IPS-20b (cell line): ENCODE data around the gene CLASP2.
A peak's percentile ranks its signal among the peaks of the same experiment; 100 is the strongest.

Experiments used
- H3K27ac ChIP-seq: one replicate; pipeline ENCODE4 v1.5.1; 2013; ENCODE audit warnings: low read length
- H3K27me3 ChIP-seq: 2 replicates; pipeline ENCODE4 v1.6.1; 2013; ENCODE audit warnings: mild to moderate bottlenecking, low read length, inconsistent platforms; ENCODE audit not compliant: insufficient read depth
- H3K36me3 ChIP-seq: 2 replicates; pipeline ENCODE4 v1.6.1; 2013; ENCODE audit warnings: low read depth, mild to moderate bottlenecking, inconsistent platforms, low read length, moderate library complexity; ENCODE audit not compliant: insufficient read depth
- H3K4me1 ChIP-seq: 2 replicates; pipeline ENCODE4 v1.6.1; 2013; ENCODE audit warnings: mild to moderate bottlenecking, control low read depth, inconsistent platforms, low read length, moderate library complexity; ENCODE audit not compliant: insufficient read depth
- H3K4me3 ChIP-seq: 2 replicates; pipeline ENCODE4 v1.5.1; 2013; ENCODE audit warnings: mild to moderate bottlenecking, low read length, inconsistent platforms
- H3K9ac ChIP-seq: 2 replicates; pipeline ENCODE4 v1.6.1; 2013; ENCODE audit warnings: low read depth, mild to moderate bottlenecking, inconsistent platforms, low read length, moderate library complexity
- H3K9me3 ChIP-seq: 2 replicates; pipeline ENCODE4 v1.6.1; 2013; ENCODE audit warnings: mild to moderate bottlenecking, low read depth, low read length, inconsistent platforms; ENCODE audit not compliant: insufficient read depth

Gene CLASP2

GRCh38 chr3:33722626-33723370 is 4.7 kb upstream of the CLASP2 start:
- H3K9me3 ChIP-seq = no peaks in the 10 kb centered on the region
- H3K27ac ChIP-seq = no peak overlapping the region
- no peaks in the 10 kb centered on the region for H3K36me3 ChIP-seq
- no peaks in the 10 kb centered on the region for H3K4me1 ChIP-seq
- H3K27me3 ChIP-seq = no peaks in the 10 kb centered on the region
- H3K9ac ChIP-seq = no peak overlapping the region
- no peak overlapping the region for H3K4me3 ChIP-seq

DNA sequence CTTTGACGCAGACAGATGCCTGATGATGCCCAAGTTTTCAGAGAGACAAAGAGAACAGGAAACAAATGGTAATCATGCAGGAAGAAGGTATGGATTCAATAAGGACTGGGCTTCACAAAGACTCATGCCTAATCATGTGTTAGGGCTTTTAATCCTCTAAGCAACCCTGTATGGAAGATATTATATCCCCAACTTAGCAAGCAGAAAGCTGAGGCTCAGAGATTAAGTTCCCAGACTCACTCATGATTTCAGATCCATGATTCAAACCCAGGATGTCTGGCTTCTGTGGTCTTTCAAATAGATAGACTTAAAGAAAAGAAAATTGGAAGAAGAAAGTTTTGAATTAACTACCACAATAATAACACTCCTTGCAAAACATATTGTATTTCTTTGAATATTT is 4.1 kb upstream of the CLASP2 start:
- Histone ChIP-seq H3K4me1 (no peaks in the 10 kb centered on the region), H3K27ac (no peak overlapping the region), H3K9ac (no peak overlapping the region), H3K9me3 (no peaks in the 10 kb centered on the region), H3K36me3 (no peaks in the 10 kb centered on the region), H3K27me3 (no peaks in the 10 kb centered on the region), H3K4me3 (no peak overlapping the region)

- Histone ChIP-seq H3K9me3 (no peaks in the 10 kb centered on the region), H3K36me3 (no peaks in the 10 kb centered on the region), H3K4me3 (peak overlapping the region; percentile 98), H3K27ac (no peak overlapping the region), H3K9ac (peak overlapping the region; percentile 87; the same call in 1 of the 2 replicates), H3K27me3 (no peaks in the 10 kb centered on the region), H3K4me1 (peaks cover 9% of the 10 kb centered on the region; the same call in 1 of the 2 replicates)
Measured at GRCh38 chr3:33718595-33718907, 497 bp upstream of the CLASP2 start.

GRCh38 chr3:33717616-33717865 is 513 bp downstream of the CLASP2 start:
- Histone ChIP-seq H3K9me3 (no peaks in the 10 kb centered on the region), H3K9ac (peak overlapping the region; percentile 87), H3K36me3 (no peaks in the 10 kb centered on the region), H3K4me3 (peak overlapping the region; percentile 98), H3K27me3 (no peaks in the 10 kb centered on the region), H3K27ac (no peak overlapping the region), H3K4me1 (peaks cover 9% of the 10 kb centered on the region; the same call in 1 of the 2 replicates)

GRCh38 chr3:33716227-33716626 is 1.8 kb downstream of the CLASP2 start:
- Histone ChIP-seq H3K36me3 (no peaks in the 10 kb centered on the region), H3K9ac (peak overlapping the region; percentile 87; the same call in 1 of the 2 replicates), H3K4me1 (peaks cover 9% of the 10 kb centered on the region; the same call in 1 of the 2 replicates), H3K27ac (no peak overlapping the region), H3K27me3 (no peaks in the 10 kb centered on the region), H3K9me3 (no peaks in the 10 kb centered on the region), H3K4me3 (peak overlapping the region; percentile 98)

GRCh38 chr3:33711100-33711499 is 7.0 kb downstream of the CLASP2 start:
- Histone ChIP-seq H3K27me3 (no peaks in the 10 kb centered on the region), H3K9ac (no peak overlapping the region), H3K27ac (no peak overlapping the region), H3K4me1 (peaks cover 3% of the 10 kb centered on the region; the same call in 1 of the 2 replicates), H3K4me3 (no peak overlapping the region), H3K36me3 (no peaks in the 10 kb centered on the region), H3K9me3 (no peaks in the 10 kb centered on the region)

GRCh38 chr3:33706056-33706455 is 12.0 kb downstream of the CLASP2 start:
- peaks cover 22% of the 10 kb centered on the region for H3K9me3 ChIP-seq
- 0 out of 2 replicates have a peak, but pooled peaks cover 6% of the 10 kb centered on the region for H3K36me3 ChIP-seq
- H3K9ac ChIP-seq = no peak overlapping the region
- H3K4me3 ChIP-seq = no peak overlapping the region
- H3K4me1 ChIP-seq = no peaks in the 10 kb centered on the region
- no peak overlapping the region for H3K27ac ChIP-seq
- no peaks in the 10 kb centered on the region for H3K27me3 ChIP-seq

GRCh38 chr3:33704891-33705290 is 13.2 kb downstream of the CLASP2 start:
- Histone ChIP-seq H3K9me3 (peaks cover 22% of the 10 kb centered on the region), H3K4me3 (no peak overlapping the region), H3K36me3 (0 out of 2 replicates have a peak, but pooled peaks cover 6% of the 10 kb centered on the region), H3K9ac (no peak overlapping the region), H3K27me3 (no peaks in the 10 kb centered on the region), H3K4me1 (no peaks in the 10 kb centered on the region), H3K27ac (no peak overlapping the region)

DNA sequence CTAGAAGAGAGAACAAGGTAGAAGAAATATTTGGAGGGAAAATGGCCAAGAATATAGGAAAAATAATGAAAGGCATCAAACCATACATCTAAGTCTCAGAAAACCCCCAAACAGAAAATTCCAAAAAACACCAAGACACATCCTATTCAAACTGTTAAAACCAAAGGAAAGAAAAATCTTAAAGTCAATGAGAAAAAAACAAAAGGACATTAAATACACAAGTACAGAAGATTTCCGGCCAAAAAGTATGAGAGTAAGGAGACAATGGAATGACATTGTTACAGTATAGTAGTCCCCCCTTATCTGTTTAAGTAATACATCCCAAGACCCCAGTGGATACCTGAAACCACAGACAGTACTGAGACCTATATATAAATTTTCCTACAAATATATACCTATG is 18.8 kb downstream of the CLASP2 start:
- Histone ChIP-seq H3K36me3 (0 out of 2 replicates have a peak, but pooled peaks cover 6% of the 10 kb centered on the region), H3K9me3 (peaks cover 24% of the 10 kb centered on the region), H3K27me3 (no peaks in the 10 kb centered on the region), H3K27ac (no peak overlapping the region), H3K4me3 (no peak overlapping the region), H3K4me1 (no peaks in the 10 kb centered on the region), H3K9ac (no peak overlapping the region)

- H3K4me3 ChIP-seq = no peak overlapping the region
- H3K36me3 ChIP-seq = peaks cover 4% of the 10 kb centered on the region; the same call in 1 of the 2 replicates
- H3K4me1 ChIP-seq = no peaks in the 10 kb centered on the region
- H3K9me3 ChIP-seq = peaks cover 8% of the 10 kb centered on the region
- no peak overlapping the region for H3K27ac ChIP-seq
- no peaks in the 10 kb centered on the region for H3K27me3 ChIP-seq
- no peak overlapping the region for H3K9ac ChIP-seq
Measured at GRCh38 chr3:33694944-33695343, 23.1 kb downstream of the CLASP2 start.

DNA sequence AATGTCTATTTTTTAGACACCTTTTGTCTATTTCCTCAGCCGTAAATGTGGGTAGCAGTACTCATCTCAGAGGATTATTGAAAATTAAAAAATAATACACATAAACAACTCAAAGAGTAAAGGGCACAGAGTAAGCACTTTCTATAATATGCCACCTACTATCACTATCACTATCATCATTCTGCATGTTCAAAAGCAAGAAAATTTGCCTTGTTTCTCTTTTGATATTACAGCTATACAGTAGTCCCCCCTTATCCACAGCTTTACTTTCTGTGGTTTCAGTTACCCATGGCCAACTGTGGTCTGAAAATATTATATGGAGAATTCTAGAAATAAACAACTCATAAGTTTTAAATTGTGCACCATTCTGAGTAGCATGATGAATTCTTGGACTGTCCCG is 27.7 kb downstream of the CLASP2 start:
- H3K36me3 ChIP-seq = peaks cover 32% of the 10 kb centered on the region
- H3K4me1 ChIP-seq = no peaks in the 10 kb centered on the region
- H3K9ac ChIP-seq = no peak overlapping the region
- H3K27ac ChIP-seq = no peak overlapping the region
- H3K27me3 ChIP-seq = no peaks in the 10 kb centered on the region
- H3K9me3 ChIP-seq = no peaks in the 10 kb centered on the region
- H3K4me3 ChIP-seq = no peak overlapping the region

GRCh38 chr3:33687406-33688010 is 30.5 kb downstream of the CLASP2 start:
- H3K4me3 ChIP-seq = no peak overlapping the region
- H3K9ac ChIP-seq = no peak overlapping the region
- no peaks in the 10 kb centered on the region for H3K27me3 ChIP-seq
- peaks cover 44% of the 10 kb centered on the region for H3K36me3 ChIP-seq
- H3K9me3 ChIP-seq = no peaks in the 10 kb centered on the region
- H3K4me1 ChIP-seq = no peaks in the 10 kb centered on the region
- H3K27ac ChIP-seq = no peak overlapping the region
